KMS-11 (cell line): ENCODE measurements around the gene AGT.

Experiments
- H2AFZ ChIP-seq: fragments of 200-600 bp; sonication (generic); 2 replicates; pipeline ENCODE4 v1.6.1; 2016; ENCODE audit warnings: antibody characterized with exemption, mixed run types, low read depth
- H3K27ac ChIP-seq: fragments of 200-600 bp; sonication (generic); 2 replicates; pipeline ENCODE4 v1.6.1; 2016; ENCODE audit warnings: mild to moderate bottlenecking, mixed run types
- H3K27me3 ChIP-seq: fragments of 200-600 bp; sonication (generic); 2 replicates; pipeline ENCODE4 v1.6.1; 2017; ENCODE audit warnings: mild to moderate bottlenecking, low read depth, mixed run types, moderate library complexity; ENCODE audit not compliant: insufficient read depth
- H3K36me3 ChIP-seq: fragments of 200-600 bp; sonication (generic); 2 replicates; pipeline ENCODE4 v1.6.1; 2017; ENCODE audit warnings: mild to moderate bottlenecking, mixed run types; ENCODE audit not compliant: insufficient read depth
- H3K4me1 ChIP-seq: fragments of 200-600 bp; sonication (generic); 2 replicates; pipeline ENCODE4 v1.6.1; 2016; ENCODE audit warnings: mild to moderate bottlenecking, low read depth, mixed run types; ENCODE audit not compliant: poor library complexity, severe bottlenecking
- H3K4me2 ChIP-seq: fragments of 200-600 bp; sonication (generic); 2 replicates; pipeline ENCODE4 v1.7.0; 2016; ENCODE audit warnings: mild to moderate bottlenecking, mixed run types
- H3K4me3 ChIP-seq: fragments of 200-600 bp; sonication (generic); IDR thresholded peaks from 2 replicates; pipeline ENCODE4 v1.6.1; 2017; ENCODE audit warnings: low read depth, low read length, mixed read lengths; ENCODE audit not compliant: insufficient read depth
- H3K79me2 ChIP-seq: fragments of 200-600 bp; sonication (generic); 2 replicates; pipeline ENCODE4 v1.6.1; 2016; ENCODE audit warnings: low read depth, mixed run types; ENCODE audit not compliant: insufficient read depth
- H3K9ac ChIP-seq: fragments of 200-600 bp; sonication (generic); 2 replicates; pipeline ENCODE4 v1.6.1; 2016; ENCODE audit warnings: mild to moderate bottlenecking, mixed run types
- H4K20me1 ChIP-seq: fragments of 200-600 bp; sonication (generic); 2 replicates; pipeline ENCODE4 v1.6.1; 2016; ENCODE audit warnings: mild to moderate bottlenecking, mixed run types; ENCODE audit not compliant: insufficient read depth
- TF ChIP-seq, protein P1 (sequence below): fragments of 200-600 bp; sonication (generic); conservative IDR thresholded peaks from 2 replicates; pipeline ENCODE4 v1.6.1; 2017; ENCODE audit warnings: low read depth, mild to moderate bottlenecking, antibody characterized with exemption, low read length, moderate library complexity, mixed read lengths

The AGT gene

DNA sequence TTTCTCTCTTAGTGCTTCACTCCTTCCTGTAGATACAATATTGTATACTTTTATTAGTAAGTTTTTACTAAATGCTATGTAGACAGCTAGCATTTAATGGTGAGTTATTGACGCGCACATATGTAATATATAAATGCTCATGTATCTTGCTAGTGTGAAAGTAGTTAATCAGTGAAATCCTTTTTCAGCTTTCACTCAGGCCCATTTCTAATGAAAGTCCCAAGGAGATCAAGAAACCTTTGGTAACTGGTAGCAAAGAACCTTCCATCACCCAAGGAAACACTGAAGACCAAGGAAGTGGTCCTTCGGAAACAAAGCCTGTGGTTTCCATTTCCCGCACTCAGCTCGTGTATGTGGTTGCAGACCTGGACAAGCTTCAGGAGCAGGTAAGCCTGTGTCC lies 27.2 kb downstream of the AGT start:
- TF ChIP-seq, protein P1, sequence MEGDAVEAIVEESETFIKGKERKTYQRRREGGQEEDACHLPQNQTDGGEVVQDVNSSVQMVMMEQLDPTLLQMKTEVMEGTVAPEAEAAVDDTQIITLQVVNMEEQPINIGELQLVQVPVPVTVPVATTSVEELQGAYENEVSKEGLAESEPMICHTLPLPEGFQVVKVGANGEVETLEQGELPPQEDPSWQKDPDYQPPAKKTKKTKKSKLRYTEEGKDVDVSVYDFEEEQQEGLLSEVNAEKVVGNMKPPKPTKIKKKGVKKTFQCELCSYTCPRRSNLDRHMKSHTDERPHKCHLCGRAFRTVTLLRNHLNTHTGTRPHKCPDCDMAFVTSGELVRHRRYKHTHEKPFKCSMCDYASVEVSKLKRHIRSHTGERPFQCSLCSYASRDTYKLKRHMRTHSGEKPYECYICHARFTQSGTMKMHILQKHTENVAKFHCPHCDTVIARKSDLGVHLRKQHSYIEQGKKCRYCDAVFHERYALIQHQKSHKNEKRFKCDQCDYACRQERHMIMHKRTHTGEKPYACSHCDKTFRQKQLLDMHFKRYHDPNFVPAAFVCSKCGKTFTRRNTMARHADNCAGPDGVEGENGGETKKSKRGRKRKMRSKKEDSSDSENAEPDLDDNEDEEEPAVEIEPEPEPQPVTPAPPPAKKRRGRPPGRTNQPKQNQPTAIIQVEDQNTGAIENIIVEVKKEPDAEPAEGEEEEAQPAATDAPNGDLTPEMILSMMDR, result no peak
- Histone ChIP-seq H3K79me2 (no peaks in the 10 kb centered on the region), H3K36me3 (peaks cover 11% of the 10 kb centered on the region; the same call in 1 of the 2 replicates), H3K4me1 (peaks cover 13% of the 10 kb centered on the region), H3K27ac (no peak overlapping the region), H3K4me3 (no peak overlapping the region), H3K27me3 (no peaks in the 10 kb centered on the region), H4K20me1 (no peaks in the 10 kb centered on the region), H2AFZ (no peak overlapping the region), H3K9ac (no peak overlapping the region), H3K4me2 (no peak overlapping the region)

DNA sequence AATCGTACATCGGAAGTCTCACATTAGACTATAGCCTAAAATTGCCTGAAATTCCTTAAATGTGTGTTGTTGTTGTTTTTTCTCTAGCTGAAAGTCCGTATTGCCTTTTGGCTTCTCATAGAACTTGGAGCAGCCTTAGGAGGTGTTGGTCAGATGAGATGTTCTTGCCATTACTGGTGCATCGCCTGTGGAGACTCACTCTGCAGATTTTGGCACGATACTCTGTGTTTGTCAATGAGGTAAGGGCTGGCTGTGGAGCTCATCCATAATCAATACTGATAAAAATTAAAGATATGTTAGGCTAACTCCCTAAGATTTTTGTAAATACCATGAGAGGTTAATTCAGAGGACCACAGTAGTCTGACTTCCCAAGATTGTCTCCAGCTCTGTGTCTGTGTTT lies 28.9 kb downstream of the AGT start:
- peaks cover 5% of the 10 kb centered on the region; the same call in 1 of the 2 replicates for H3K36me3 ChIP-seq
- no peak overlapping the region for H3K27ac ChIP-seq
- no peaks in the 10 kb centered on the region for H3K27me3 ChIP-seq
- no peak overlapping the region for H3K9ac ChIP-seq
- H3K4me2 ChIP-seq, result no peak overlapping the region
- H4K20me1 ChIP-seq, result no peaks in the 10 kb centered on the region
- H2AFZ ChIP-seq, result no peak overlapping the region
- H3K4me3 ChIP-seq, result no peak overlapping the region
- no peaks in the 10 kb centered on the region for H3K79me2 ChIP-seq
- peaks cover 31% of the 10 kb centered on the region for H3K4me1 ChIP-seq
- TF ChIP-seq, protein P1, result no peak

DNA sequence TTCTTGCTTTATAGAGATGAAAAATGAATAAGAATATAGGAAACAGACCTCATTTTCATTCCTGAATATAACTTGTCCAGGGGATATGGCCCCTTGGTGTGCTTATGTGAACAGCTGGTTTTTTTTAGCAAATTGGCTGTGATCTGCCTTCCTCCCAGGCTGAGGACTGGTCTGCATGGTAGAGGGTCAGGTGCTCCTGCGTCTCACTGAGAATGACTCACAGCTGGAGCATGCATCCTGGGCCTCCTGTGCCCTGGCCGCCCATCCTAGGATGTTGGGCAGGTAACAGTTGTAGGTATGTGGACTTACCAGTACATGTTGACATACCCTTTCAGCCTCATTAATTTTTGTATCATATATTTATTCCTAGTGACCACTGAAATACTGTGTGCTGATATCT lies 29.8 kb downstream of the AGT start:
- H3K4me1 ChIP-seq, result peaks cover 39% of the 10 kb centered on the region
- no peaks in the 10 kb centered on the region for H3K27me3 ChIP-seq
- TF ChIP-seq, protein P1, result no peak
- H3K4me3 ChIP-seq, result no peak overlapping the region
- no peaks in the 10 kb centered on the region for H4K20me1 ChIP-seq
- H3K79me2 ChIP-seq, result no peaks in the 10 kb centered on the region
- H3K27ac ChIP-seq, result no peak overlapping the region
- no peak overlapping the region for H2AFZ ChIP-seq
- H3K36me3 ChIP-seq, result peaks cover 3% of the 10 kb centered on the region; the same call in 1 of the 2 replicates
- no peak overlapping the region for H3K9ac ChIP-seq
- no peak overlapping the region for H3K4me2 ChIP-seq

DNA sequence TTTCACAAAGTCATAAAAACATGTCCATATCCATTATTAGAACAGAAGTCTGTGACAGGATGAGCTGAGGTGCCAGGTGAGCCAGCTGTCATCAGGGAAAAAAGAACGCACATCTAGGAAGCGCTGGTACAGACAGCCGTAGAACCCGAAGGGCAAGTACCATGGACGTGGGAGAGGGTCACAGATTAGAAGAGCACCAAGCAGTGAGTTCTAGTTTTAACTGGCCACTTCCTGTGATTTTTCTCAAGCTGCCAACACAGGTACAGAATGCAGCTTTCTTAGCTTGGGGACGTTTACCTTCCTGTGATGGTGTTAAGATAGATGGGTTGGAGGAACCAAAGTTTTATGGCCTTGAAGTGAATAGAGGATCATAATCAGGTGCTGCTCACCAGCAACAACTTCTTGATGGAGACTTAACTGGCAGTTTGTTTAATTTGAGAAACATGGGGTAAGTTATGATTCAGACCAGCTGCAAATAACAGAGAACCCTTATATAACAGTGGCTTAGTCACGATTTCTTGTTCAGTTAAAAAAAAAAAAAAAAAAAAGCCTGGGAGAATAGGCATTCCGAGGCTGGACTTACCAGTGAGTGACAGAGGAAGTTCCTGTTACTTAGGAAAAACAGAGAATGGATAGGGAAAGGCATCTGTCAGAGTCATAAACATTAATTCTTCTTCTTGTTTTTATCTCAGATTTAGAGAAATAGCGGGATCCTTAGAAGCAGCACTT lies 30.9 kb downstream of the AGT start:
- no peak overlapping the region for H3K4me3 ChIP-seq
- H3K36me3 ChIP-seq, result peaks cover 3% of the 10 kb centered on the region; the same call in 1 of the 2 replicates
- no peak overlapping the region for H3K9ac ChIP-seq
- H3K27ac ChIP-seq, result no peak overlapping the region
- TF ChIP-seq, protein P1, result no peak
- no peak overlapping the region for H2AFZ ChIP-seq
- no peaks in the 10 kb centered on the region for H4K20me1 ChIP-seq
- no peaks in the 10 kb centered on the region for H3K27me3 ChIP-seq
- H3K4me2 ChIP-seq, result no peak overlapping the region
- peaks cover 50% of the 10 kb centered on the region for H3K4me1 ChIP-seq
- H3K79me2 ChIP-seq, result no peaks in the 10 kb centered on the region
